HUES64 (cell line): Measurements from ENCODE around the gene STPG1.

ENCODE experiments used
- H3K27ac ChIP-seq: 2 replicates; pipeline ENCODE4 v1.7.0; 2013; ENCODE audit warnings: low read depth, low read length, inconsistent platforms
- H3K27me3 ChIP-seq: 2 replicates; pipeline ENCODE4 v1.6.1; 2013; ENCODE audit warnings: mild to moderate bottlenecking, low read length; ENCODE audit not compliant: insufficient read depth
- H3K36me3 ChIP-seq: 2 replicates; pipeline ENCODE4 v1.6.1; 2013; ENCODE audit warnings: mild to moderate bottlenecking, low read length; ENCODE audit not compliant: insufficient read depth
- H3K4me1 ChIP-seq: 2 replicates; pipeline ENCODE4 v1.6.1; 2013; ENCODE audit warnings: mild to moderate bottlenecking, low read length, moderate library complexity; ENCODE audit not compliant: insufficient read depth
- H3K4me3 ChIP-seq: 2 replicates; pipeline ENCODE4 v1.5.1; 2013; ENCODE audit warnings: mild to moderate bottlenecking, low read length, moderate library complexity
- H3K9ac ChIP-seq: 2 replicates; pipeline ENCODE4 v1.6.1; 2013; ENCODE audit warnings: mild to moderate bottlenecking, low read depth, low read length
- H3K9me3 ChIP-seq: 2 replicates; pipeline ENCODE4 v1.6.1; 2013; ENCODE audit warnings: low read depth, low read length; ENCODE audit not compliant: insufficient read depth
- WGBS: fragments of 150-250, 120-280 bp; methylation state at CpG from one replicate; pipeline ENCODE4 v1.1.7; 2013; ENCODE audit warnings: missing lambda C conversion rate; 5-methylcytosine and 5-hydroxymethylcytosine counted together

The STPG1 gene

GRCh38 chr1:24322470-24323177 lies 91.0 kb downstream of the STPG1 start:
- WGBS = 13% methylated on average over 33 of the region's 33 CpGs
- H3K9ac ChIP-seq = peak overlapping the region; percentile 67; the same call in 1 of the 2 replicates
- H3K27ac ChIP-seq = peak overlapping the region; percentile 38
- peaks cover 33% of the 10 kb centered on the region for H3K4me1 ChIP-seq
- H3K27me3 ChIP-seq = peaks cover 56% of the 10 kb centered on the region
- no peaks in the 10 kb centered on the region for H3K36me3 ChIP-seq
- peak overlapping the region; percentile 66 for H3K4me3 ChIP-seq
- no peaks in the 10 kb centered on the region for H3K9me3 ChIP-seq

GRCh38 chr1:24321697-24322469 lies 91.7 kb downstream of the STPG1 start:
- Histone ChIP-seq H3K27ac (peak overlapping the region; percentile 38), H3K4me3 (peak overlapping the region; percentile 66), H3K9ac (peak overlapping the region; percentile 67), H3K36me3 (no peaks in the 10 kb centered on the region), H3K4me1 (peaks cover 40% of the 10 kb centered on the region), H3K27me3 (peaks cover 56% of the 10 kb centered on the region), H3K9me3 (no peaks in the 10 kb centered on the region)
- WGBS = 5% methylated on average over 72 of the region's 72 CpGs

- peak overlapping the region; percentile 66 for H3K4me3 ChIP-seq
- H3K9ac ChIP-seq = 0 out of 2 replicates have a peak overlapping the region, but pooled peaks have one; percentile 67
- H3K36me3 ChIP-seq = no peaks in the 10 kb centered on the region
- peaks cover 56% of the 10 kb centered on the region for H3K27me3 ChIP-seq
- no peak overlapping the region for H3K27ac ChIP-seq
- peaks cover 41% of the 10 kb centered on the region for H3K4me1 ChIP-seq
- no peaks in the 10 kb centered on the region for H3K9me3 ChIP-seq
- WGBS = 35% methylated on average over 8 of the region's 8 CpGs
Observed at GRCh38 chr1:24321126-24321525, 92.5 kb downstream of the STPG1 start.

- no peak overlapping the region for H3K27ac ChIP-seq
- 89% methylated on average over 1 of the region's 1 CpG for WGBS
Observed at GRCh38 chr1:24319962-24320361, 93.6 kb downstream of the STPG1 start.

GRCh38 chr1:24319312-24319863 lies 94.2 kb downstream of the STPG1 start, which contains the start of gene GRHL3:
GRHL3 (plus strand) TSS chr1:24319357; CDS start chr1:24319552, 195 bp downstream.
- WGBS = 4% methylated on average over 21 of the region's 21 CpGs
- Histone ChIP-seq H3K36me3 (no peaks in the 10 kb centered on the region), H3K27me3 (peaks cover 50% of the 10 kb centered on the region), H3K4me3 (peak within 1 kb of the TSS; percentile 66), H3K4me1 (peaks cover 41% of the 10 kb centered on the region), H3K9me3 (no peaks in the 10 kb centered on the region), H3K27ac (no peak within 1 kb of the TSS), H3K9ac (no peak within 1 kb of the TSS)

More at GRCh38 chr1:24319962-24320361, 93.6 kb downstream of the STPG1 start:
- peaks cover 41% of the 10 kb centered on the region for H3K4me1 ChIP-seq
- H3K9ac ChIP-seq = no peak overlapping the region
- H3K36me3 ChIP-seq = no peaks in the 10 kb centered on the region
- H3K4me3 ChIP-seq = peak overlapping the region; percentile 66
- peaks cover 50% of the 10 kb centered on the region for H3K27me3 ChIP-seq
- no peaks in the 10 kb centered on the region for H3K9me3 ChIP-seq

GRCh38 chr1:24318615-24319311 lies 94.8 kb downstream of the STPG1 start:
- WGBS = 37% methylated on average over 2 of the region's 5 CpGs
- Histone ChIP-seq H3K9me3 (no peaks in the 10 kb centered on the region), H3K27ac (no peak overlapping the region), H3K4me1 (peaks cover 41% of the 10 kb centered on the region), H3K36me3 (no peaks in the 10 kb centered on the region), H3K9ac (no peak overlapping the region), H3K4me3 (peak overlapping the region; percentile 66), H3K27me3 (peaks cover 46% of the 10 kb centered on the region)

GRCh38 chr1:24317956-24318614 lies 95.5 kb downstream of the STPG1 start:
- peaks cover 39% of the 10 kb centered on the region for H3K27me3 ChIP-seq
- no peak overlapping the region for H3K9ac ChIP-seq
- WGBS = 52% methylated on average over 2 of the region's 2 CpGs

GRCh38 chr1:24317081-24317480 lies 96.5 kb downstream of the STPG1 start:
- Histone ChIP-seq H3K4me3 (no peak overlapping the region), H3K4me1 (peaks cover 39% of the 10 kb centered on the region), H3K27ac (no peak overlapping the region), H3K9me3 (no peaks in the 10 kb centered on the region), H3K36me3 (no peaks in the 10 kb centered on the region), H3K9ac (no peak overlapping the region), H3K27me3 (peaks cover 29% of the 10 kb centered on the region)
- 87% methylated on average over 6 of the region's 6 CpGs for WGBS

More at GRCh38 chr1:24317956-24318614, 95.5 kb downstream of the STPG1 start:
- Histone ChIP-seq H3K4me1 (peaks cover 38% of the 10 kb centered on the region), H3K9me3 (no peaks in the 10 kb centered on the region), H3K27ac (no peak overlapping the region), H3K36me3 (no peaks in the 10 kb centered on the region), H3K4me3 (no peak overlapping the region)

GRCh38 chr1:24316645-24317044 lies 96.9 kb downstream of the STPG1 start:
- Histone ChIP-seq H3K9ac (no peak overlapping the region), H3K9me3 (no peaks in the 10 kb centered on the region), H3K27me3 (peaks cover 24% of the 10 kb centered on the region), H3K4me3 (no peak overlapping the region), H3K4me1 (peaks cover 43% of the 10 kb centered on the region), H3K36me3 (no peaks in the 10 kb centered on the region), H3K27ac (no peak overlapping the region)
- 76% methylated on average over 3 of the region's 3 CpGs for WGBS

GRCh38 chr1:24315391-24315790 lies 98.2 kb downstream of the STPG1 start:
- Histone ChIP-seq H3K4me1 (peaks cover 36% of the 10 kb centered on the region), H3K4me3 (no peak overlapping the region), H3K9ac (no peak overlapping the region), H3K9me3 (no peaks in the 10 kb centered on the region), H3K27ac (no peak overlapping the region), H3K36me3 (no peaks in the 10 kb centered on the region), H3K27me3 (peaks cover 12% of the 10 kb centered on the region)
- WGBS = 83% methylated on average over 6 of the region's 6 CpGs
